Raji (cell line): ENCODE measurements around the gene LRRC75A.

ENCODE experiments used
- POLR2A ChIP-seq: IDR thresholded peaks from 2 replicates; pipeline ENCODE4 v1.6.1; 2011; ENCODE audit warnings: low read depth, low read length, control low read depth; ENCODE audit not compliant: insufficient read depth

The LRRC75A gene

GRCh38 chr17:16491703-16492612 is at the start of gene LRRC75A:
TSS of gene LRRC75A (minus strand) at chr17:16492193. CDS start at chr17:16491990, 203 bp downstream.
- no peak for TF ChIP-seq POLR2A

- no peak for TF ChIP-seq POLR2A
Observed at GRCh38 chr17:16537130-16537458, 45.1 kb upstream of the LRRC75A start.

GRCh38 chr17:16534236-16534635 is 42.2 kb upstream of the LRRC75A start:
- no peak for TF ChIP-seq POLR2A

GRCh38 chr17:16529906-16530305 is 37.9 kb upstream of the LRRC75A start:
- no peak for TF ChIP-seq POLR2A

- no peak for TF ChIP-seq POLR2A
Observed at GRCh38 chr17:16527298-16527697, 35.3 kb upstream of the LRRC75A start.

GRCh38 chr17:16521070-16521727 is 29.2 kb upstream of the LRRC75A start:
- TF ChIP-seq POLR2A = no peak

- no peak for TF ChIP-seq POLR2A
Observed at GRCh38 chr17:16519021-16519420, 27.0 kb upstream of the LRRC75A start.

- TF ChIP-seq POLR2A = no peak
Observed at GRCh38 chr17:16517477-16517876, 25.5 kb upstream of the LRRC75A start.

- TF ChIP-seq POLR2A = no peak
Observed at GRCh38 chr17:16516594-16517051, 24.6 kb upstream of the LRRC75A start.

GRCh38 chr17:16515933-16516332 is 23.9 kb upstream of the LRRC75A start:
- TF ChIP-seq POLR2A = no peak

GRCh38 chr17:16513873-16514272 is 21.9 kb upstream of the LRRC75A start:
- TF ChIP-seq POLR2A = no peak

- TF ChIP-seq POLR2A = no peak
Observed at GRCh38 chr17:16512011-16512410, 20.0 kb upstream of the LRRC75A start.

GRCh38 chr17:16511593-16511992 is 19.6 kb upstream of the LRRC75A start:
- TF ChIP-seq POLR2A = no peak

- no peak for TF ChIP-seq POLR2A
Observed at GRCh38 chr17:16507918-16508533, 16.0 kb upstream of the LRRC75A start.

- no peak for TF ChIP-seq POLR2A
Observed at GRCh38 chr17:16506188-16506587, 14.2 kb upstream of the LRRC75A start.

GRCh38 chr17:16504984-16505383 is 13.0 kb upstream of the LRRC75A start:
- TF ChIP-seq POLR2A = no peak
